Liver (tissue), 9 donors: Measurements from ENCODE around the gene HGF. TPM values are rescaled to one million over a fixed set of nuclear protein-coding genes. Genes with fewer than 3 reads are reported as not detected.

Experiments
- DNase-seq: peaks from one replicate; pipeline ENCODE4 v3.0.0-alpha.2; 2017; ENCODE audit warnings: low spot score
- H3K27ac ChIP-seq, 2 donors: one replicate each; pipeline ENCODE4 v1.7.0; 2013; ENCODE audit warnings: inconsistent platforms in 2 of 2, low read length in 2 of 2, control low read depth in 1 of 2, low read depth in 1 of 2, mild to moderate bottlenecking in 1 of 2
- H3K27me3 ChIP-seq, 4 donors: one replicate each; pipeline versions ENCODE4 v1.6.1 to v1.7.0; 2013; ENCODE audit warnings: low read length in 3 of 4, inconsistent platforms in 1 of 4, mild to moderate bottlenecking in 1 of 4, moderate library complexity in 1 of 4; ENCODE audit not compliant: control insufficient read depth in 4 of 4, insufficient read depth in 4 of 4
- H3K36me3 ChIP-seq, 4 donors: one replicate each; pipeline versions ENCODE4 v1.6.1 to v1.7.0; 2013; ENCODE audit warnings: low read length in 3 of 4, mild to moderate bottlenecking in 3 of 4, low read depth in 1 of 4, moderate library complexity in 1 of 4; ENCODE audit not compliant: control insufficient read depth in 4 of 4, insufficient read depth in 3 of 4
- H3K4me1 ChIP-seq, 4 donors: one replicate each; pipeline versions ENCODE4 v1.6.1 to v1.7.0; 2013; ENCODE audit warnings: low read length in 3 of 4, mild to moderate bottlenecking in 3 of 4, moderate library complexity in 1 of 4; ENCODE audit not compliant: control insufficient read depth in 4 of 4, insufficient read depth in 4 of 4
- H3K4me3 ChIP-seq, 3 donors: one replicate each; pipeline versions ENCODE4 v1.6.1 to v1.7.0; 2013; ENCODE audit warnings: low read length in 3 of 3, control low read depth in 1 of 3, low read depth in 1 of 3, mild to moderate bottlenecking in 1 of 3
- H3K9ac ChIP-seq, 2 donors: one replicate each; pipeline ENCODE4 v1.7.0; 2013; ENCODE audit warnings: low read length in 2 of 2, mild to moderate bottlenecking in 2 of 2, moderate library complexity in 2 of 2, control low read depth in 1 of 2, low read depth in 1 of 2
- H3K9me3 ChIP-seq, 4 donors: one replicate each; pipeline versions ENCODE4 v1.6.1 to v1.7.0; 2013; ENCODE audit warnings: low read length in 3 of 4; ENCODE audit not compliant: control insufficient read depth in 4 of 4
- ATF3 ChIP-seq: IDR thresholded peaks from 2 replicates; pipeline ENCODE4 v1.6.1; 2016; ENCODE audit warnings: antibody characterized with exemption
- CTCF ChIP-seq: fragments of 150-350 bp; IDR thresholded peaks from 2 replicates; pipeline ENCODE4 v1.5.1; 2017; ENCODE audit warnings: improper control_type of control experiment, low read depth, low read length; ENCODE audit not compliant: missing input control
- FOXA2 ChIP-seq: IDR thresholded peaks from 2 replicates; pipeline ENCODE4 v1.6.1; 2016; ENCODE audit warnings: antibody characterized with exemption
- GABPA ChIP-seq, 2 donors: IDR thresholded peaks in 1 of 2; conservative IDR thresholded peaks in 1 of 2; 2 replicates each; pipeline ENCODE4 v1.6.1; 2016; ENCODE audit warnings: antibody characterized with exemption in 2 of 2, mild to moderate bottlenecking in 1 of 2, moderate library complexity in 1 of 2
- HNF4A ChIP-seq, 2 donors: conservative IDR thresholded peaks; 2 replicates each; pipeline ENCODE4 v1.6.1; 2016; ENCODE audit warnings: antibody characterized with exemption in 2 of 2, mild to moderate bottlenecking in 2 of 2
- HNF4G ChIP-seq: IDR thresholded peaks from 2 replicates; pipeline ENCODE4 v1.6.1; 2016; ENCODE audit warnings: antibody characterized with exemption
- JUND ChIP-seq, 2 donors: IDR thresholded peaks; 2 replicates each; pipeline ENCODE4 v1.6.1; 2016; ENCODE audit warnings: antibody characterized with exemption in 2 of 2
- MAX ChIP-seq: IDR thresholded peaks from 2 replicates; pipeline ENCODE4 v1.6.1; 2016; ENCODE audit warnings: antibody characterized with exemption
- NR2F2 ChIP-seq: IDR thresholded peaks from 2 replicates; pipeline ENCODE4 v1.6.1; 2016; ENCODE audit warnings: antibody characterized with exemption
- RAD21 ChIP-seq, 2 donors: IDR thresholded peaks; 2 replicates each; pipeline ENCODE4 v1.6.1; 2016; ENCODE audit warnings: antibody characterized with exemption in 2 of 2, mild to moderate bottlenecking in 2 of 2
- REST ChIP-seq: IDR thresholded peaks from 2 replicates; pipeline ENCODE4 v1.6.1; 2016; ENCODE audit warnings: antibody characterized with exemption, mild to moderate bottlenecking
- RXRA ChIP-seq, 2 donors: IDR thresholded peaks; 2 replicates each; pipeline ENCODE4 v1.6.1; 2017 to 2018; ENCODE audit warnings: antibody characterized with exemption in 2 of 2, mild to moderate bottlenecking in 1 of 2
- YY1 ChIP-seq: IDR thresholded peaks from 2 replicates; pipeline ENCODE4 v1.6.1; 2016; ENCODE audit warnings: antibody characterized with exemption, mild to moderate bottlenecking
- ZBTB33 ChIP-seq: IDR thresholded peaks from 2 replicates; pipeline ENCODE4 v1.6.1; 2016; ENCODE audit warnings: antibody characterized with exemption
- WGBS: extraction: QIAGEN DNeasy Blood & Tissue Kit; methylation state at CpG from one replicate; pipeline ENCODE4 v1.1.7; 2013; 5-methylcytosine and 5-hydroxymethylcytosine counted together
- polyA plus RNA-seq, 2 donors: library from polyadenylated mRNA; stranded (reverse) in 1 of 2; unstranded in 1 of 2; fragments of 200-250 nt in 1 of 2; fragments of >200 nt in 1 of 2; fragmentation: Nextera tagmentation in 1 of 2; extraction: Ambion mirVana in 1 of 2; gene quantifications; one replicate each; pipeline versions ENCODE4 v1.2.1 to v1.2.3, GENCODE V29; 2013 to 2015
- total RNA-seq, 2 donors: library from RNA; depleted of rRNA; stranded (reverse); fragments of >200 nt; gene quantifications; one replicate each; pipeline ENCODE4 v1.2.3, GENCODE V29; 2014
- donor health status: healthy.
- donor health status: healthy.
- donor health status: healthy.
- donor health status: healthy.
- donor health status: healthy.

HGF gene
- total and polyA plus RNA-seq, 4 donors, result 12.0 to 29.8 (median 15.3) TPM

GRCh38 chr7:81682873-81683272 lies 87.0 kb downstream of the HGF start (continued):
- TF ChIP-seq ZBTB33, result no peak

GRCh38 chr7:81680120-81680519 lies 89.7 kb downstream of the HGF start:
- H3K27ac ChIP-seq, result no peak overlapping the region
- no peaks in the 10 kb centered on the region for H3K9me3 ChIP-seq
- no peak overlapping the region for H3K9ac ChIP-seq
- H3K4me1 ChIP-seq, result no peaks in the 10 kb centered on the region
- no peak overlapping the region for H3K4me3 ChIP-seq
- TF ChIP-seq FOXA2 (no peak), CTCF (no peak), GABPA (IDR thresholded peaks at IDR 0.05 in 1 of 2, conservative IDR thresholded peaks at IDR 0.05 in 1 of 2) (no peak), REST (no peak), JUND (IDR thresholded peaks at IDR 0.05) (no peak), ZBTB33 (no peak), ATF3 (no peak), RXRA (IDR thresholded peaks at IDR 0.05) (no peak), MAX (no peak), YY1 (no peak), RAD21 (IDR thresholded peaks at IDR 0.05) (no peak), HNF4A (conservative IDR thresholded peaks at IDR 0.05) (no peak), NR2F2 (no peak), HNF4G (no peak)
- no peak for DNase-seq
- no peaks in the 10 kb centered on the region for H3K36me3 ChIP-seq
- no peaks in the 10 kb centered on the region for H3K27me3 ChIP-seq
- WGBS, result 79% methylated on average over 2 of the region's 2 CpGs
